H9 (cell line): ENCODE data around the gene ANKRD13C. TPM values are rescaled to one million over a fixed set of nuclear protein-coding genes. Genes with fewer than 3 reads are reported as not detected.
A peak's percentile ranks its signal among the peaks of the same experiment; 100 is the strongest.

Source experiments
- DNase-seq: peaks from one replicate; pipeline ENCODE4 v3.0.0-alpha.2; 2017
- H2AFZ ChIP-seq: one replicate; pipeline ENCODE4 v1.6.1; 2013; ENCODE audit warnings: mild to moderate bottlenecking, low read length, control low read depth, moderate library complexity
- H2AK5ac ChIP-seq: 2 replicates; pipeline ENCODE4 v1.6.1; 2013; ENCODE audit warnings: low read length, control low read depth, mixed read lengths; ENCODE audit not compliant: insufficient read length
- H2BK120ac ChIP-seq: one replicate; pipeline ENCODE4 v1.6.1; 2013; ENCODE audit warnings: low read depth, mild to moderate bottlenecking, low read length, control low read depth, inconsistent platforms; ENCODE audit not compliant: poor library complexity, severe bottlenecking
- H2BK12ac ChIP-seq: 2 replicates; pipeline ENCODE4 v1.6.1; 2013; ENCODE audit warnings: low read length, control low read depth, mixed read lengths, low read depth; ENCODE audit not compliant: insufficient read length
- H2BK15ac ChIP-seq: 2 replicates; pipeline ENCODE4 v1.6.1; 2013; ENCODE audit warnings: low read depth, low read length, control low read depth
- H2BK20ac ChIP-seq: one replicate; pipeline ENCODE4 v1.6.1; 2013; ENCODE audit warnings: low read depth, mild to moderate bottlenecking, low read length, control low read depth, inconsistent platforms; ENCODE audit not compliant: poor library complexity, severe bottlenecking
- H2BK5ac ChIP-seq: 2 replicates; pipeline ENCODE4 v1.6.1; 2013; ENCODE audit warnings: low read length, control low read depth, mixed read lengths; ENCODE audit not compliant: insufficient read length
- H3K14ac ChIP-seq: 2 replicates; pipeline ENCODE4 v1.6.1; 2013; ENCODE audit warnings: low read length, control low read depth; ENCODE audit not compliant: insufficient read depth
- H3K18ac ChIP-seq: 2 replicates; pipeline ENCODE4 v1.6.1; 2013; ENCODE audit warnings: low read depth, mild to moderate bottlenecking, mixed read lengths, low read length, control low read depth; ENCODE audit not compliant: insufficient read length
- H3K23ac ChIP-seq: 2 replicates; pipeline ENCODE4 v1.6.1; 2013; ENCODE audit warnings: low read length, control low read depth, mixed read lengths, low read depth; ENCODE audit not compliant: insufficient read length
- H3K23me2 ChIP-seq: 2 replicates; pipeline ENCODE4 v1.6.1; 2013; ENCODE audit warnings: low read depth, mild to moderate bottlenecking, mixed read lengths, low read length, control low read depth; ENCODE audit not compliant: insufficient read length, poor library complexity, severe bottlenecking
- H3K27ac ChIP-seq: 2 replicates; pipeline ENCODE4 v1.5.1; 2013; ENCODE audit warnings: low read length, control low read depth, mixed read lengths, low read depth; ENCODE audit not compliant: insufficient read length
- H3K27me3 ChIP-seq: 2 replicates; pipeline ENCODE4 v1.6.1; 2013; ENCODE audit warnings: low read length, control low read depth, inconsistent platforms; ENCODE audit not compliant: insufficient read depth
- H3K4ac ChIP-seq: 2 replicates; pipeline ENCODE4 v1.6.1; 2013; ENCODE audit warnings: low read depth, mild to moderate bottlenecking, control low read depth, inconsistent platforms, low read length, moderate library complexity
- H3K4me1 ChIP-seq: 2 replicates; pipeline ENCODE4 v1.6.1; 2013; ENCODE audit warnings: low read length, control low read depth, inconsistent platforms; ENCODE audit not compliant: insufficient read depth
- H3K4me2 ChIP-seq: 2 replicates; pipeline ENCODE4 v1.6.1; 2013; ENCODE audit warnings: low read length, control low read depth, mixed read lengths; ENCODE audit not compliant: insufficient read length, insufficient read depth
- H3K56ac ChIP-seq: 2 replicates; pipeline ENCODE4 v1.6.1; 2013; ENCODE audit warnings: low read depth, mild to moderate bottlenecking, mixed read lengths, low read length, control low read depth; ENCODE audit not compliant: insufficient read length
- H3K79me1 ChIP-seq: 2 replicates; pipeline ENCODE4 v1.6.1; 2013; ENCODE audit warnings: low read depth, mild to moderate bottlenecking, moderate library complexity, low read length, control low read depth, inconsistent platforms; ENCODE audit not compliant: insufficient read depth, poor library complexity, severe bottlenecking
- H3K79me2 ChIP-seq: 2 replicates; pipeline ENCODE4 v1.6.1; 2013; ENCODE audit warnings: low read length, control low read depth, inconsistent platforms; ENCODE audit not compliant: insufficient read depth
- H3K9ac ChIP-seq: 2 replicates; pipeline ENCODE4 v1.6.1; 2013; ENCODE audit warnings: low read length, control low read depth, mixed read lengths; ENCODE audit not compliant: insufficient read length; ENCODE audit errors: extremely low read depth
- H3K9me3 ChIP-seq: one replicate; pipeline ENCODE4 v1.6.1; 2013; ENCODE audit warnings: low read depth, low read length, inconsistent platforms; ENCODE audit not compliant: control insufficient read depth
- H3T11ph ChIP-seq: one replicate; pipeline ENCODE4 v1.6.1; 2013; ENCODE audit warnings: mild to moderate bottlenecking, low read length, control low read depth, inconsistent platforms
- H4K20me1 ChIP-seq: one replicate; pipeline ENCODE4 v1.6.1; 2013; ENCODE audit not compliant: control insufficient read depth, insufficient read length, insufficient read depth
- H4K5ac ChIP-seq: 2 replicates; pipeline ENCODE4 v1.6.1; 2013; ENCODE audit warnings: low read depth, mild to moderate bottlenecking, mixed read lengths, low read length, control low read depth; ENCODE audit not compliant: insufficient read length
- H4K8ac ChIP-seq: replicated peaks from 2 replicates; pipeline ENCODE4 v1.6.1; 2013; ENCODE audit warnings: low read length, control low read depth, mixed read lengths, low read depth; ENCODE audit not compliant: insufficient read length
- H4K91ac ChIP-seq: 2 replicates; pipeline ENCODE4 v1.6.1; 2013; ENCODE audit warnings: low read depth, mild to moderate bottlenecking, moderate library complexity, mixed read lengths, low read length, control low read depth; ENCODE audit not compliant: insufficient read length
- H3K27ac Mint-ChIP-seq, 3 experiments: 2 replicates in 2 of 3; 3 replicates in 1 of 3; pipeline ENCODE4 v1.8.0; 2020 to 2021; ENCODE audit warnings: mixed read lengths in 3 of 3, mild to moderate bottlenecking in 1 of 3, moderate library complexity in 1 of 3
- H3K27me3 Mint-ChIP-seq: 2 replicates; pipeline ENCODE4 v1.8.0; 2021; ENCODE audit warnings: low read depth, mild to moderate bottlenecking, moderate library complexity, mixed read lengths
- H3K36me3 Mint-ChIP-seq, 3 experiments: 2 replicates in 2 of 3; 3 replicates in 1 of 3; pipeline ENCODE4 v1.8.0; 2020 to 2021; ENCODE audit warnings: low read depth in 3 of 3, mixed read lengths in 3 of 3; ENCODE audit not compliant: insufficient read depth in 1 of 3
- H3K4me1 Mint-ChIP-seq, 2 experiments: 2 replicates each; pipeline ENCODE4 v1.8.0; 2020; ENCODE audit warnings: mixed read lengths in 2 of 2
- H3K4me3 Mint-ChIP-seq, 2 experiments: 2 replicates in 1 of 2; 3 replicates in 1 of 2; pipeline ENCODE4 v1.8.0; 2020 to 2021; ENCODE audit warnings: mild to moderate bottlenecking in 2 of 2, mixed read lengths in 2 of 2, moderate library complexity in 1 of 2
- H3K9me3 Mint-ChIP-seq, 2 experiments: 2 replicates in 1 of 2; 3 replicates in 1 of 2; pipeline ENCODE4 v1.8.0; 2020; ENCODE audit warnings: mild to moderate bottlenecking in 2 of 2, mixed read lengths in 2 of 2, moderate library complexity in 1 of 2
- WGBS: extraction: QIAGEN DNeasy Blood & Tissue Kit; methylation state at CpG from one replicate; pipeline ENCODE4 v1.1.7; 2013; ENCODE audit warnings: missing lambda C conversion rate, low lambda C conversion rate, mixed read lengths; ENCODE audit not compliant: insufficient read length; ENCODE audit errors: extremely low coverage; 5-methylcytosine and 5-hydroxymethylcytosine counted together
- total RNA-seq: library from RNA; stranded (reverse); gene quantifications from 2 replicates; pipeline ENCODE4 v1.2.1, GENCODE V29; 2021
- TF ChIP-seq, protein P1 (sequence below): fragments of 200-600 bp; sonication (generic); conservative IDR thresholded peaks from 3 replicates; pipeline ENCODE4 v1.8.0; 2021; ENCODE audit warnings: antibody characterized with exemption, mild to moderate bottlenecking

ANKRD13C gene
- total RNA-seq, 1 experiment from 2014 or later, result 19.7 TPM

DNA sequence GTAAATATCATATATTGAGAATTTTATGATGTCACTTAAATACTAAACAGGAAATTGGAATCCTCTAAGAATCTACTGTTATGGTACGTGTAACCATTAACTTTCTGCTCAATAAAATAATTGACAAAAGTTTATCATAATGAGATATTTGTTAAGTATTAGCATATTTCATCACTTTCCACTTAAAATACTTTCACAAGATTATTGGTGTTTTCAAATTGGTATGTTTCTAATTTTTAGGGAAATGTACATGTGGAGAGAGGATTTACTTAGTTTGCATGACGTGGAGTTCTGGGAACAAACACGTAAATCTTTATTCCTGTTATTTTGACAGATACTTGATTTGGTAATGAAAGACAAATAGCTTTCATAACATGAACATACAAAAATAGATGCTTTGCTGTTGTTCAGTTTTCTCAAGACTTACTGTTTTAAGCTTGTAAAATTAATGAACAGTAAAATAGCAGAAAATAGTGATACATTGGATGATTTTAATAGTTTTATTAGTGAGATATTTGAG lies 131.7 kb downstream of the ANKRD13C start:
- Histone ChIP-seq H3K23me2 (no peaks in the 10 kb centered on the region), H4K91ac (no peak overlapping the region), H3K27ac (no peak overlapping the region), H3K56ac (no peak overlapping the region), H3K4ac (no peak overlapping the region), H4K20me1 (no peaks in the 10 kb centered on the region), H3K23ac (no peak overlapping the region), H2BK15ac (no peak overlapping the region), H2BK120ac (no peak overlapping the region), H2BK5ac (no peak overlapping the region), H3T11ph (no peak overlapping the region), H2BK12ac (no peak overlapping the region), H3K27me3 (no peaks in the 10 kb centered on the region), H4K5ac (no peak overlapping the region), H3K79me2 (peaks cover 23% of the 10 kb centered on the region; the same call in 1 of the 2 replicates), H3K9me3 (no peaks in the 10 kb centered on the region), H2BK20ac (no peak overlapping the region), H3K14ac (no peak overlapping the region), H3K79me1 (peaks cover 3% of the 10 kb centered on the region), H2AFZ (no peak overlapping the region), H3K18ac (no peak overlapping the region), H2AK5ac (no peak overlapping the region), H4K8ac (no peak overlapping the region), H3K9ac (no peak overlapping the region), H3K4me2 (peak overlapping the region; percentile 43), H3K4me1 (no peaks in the 10 kb centered on the region)
- TF ChIP-seq, protein P1, sequence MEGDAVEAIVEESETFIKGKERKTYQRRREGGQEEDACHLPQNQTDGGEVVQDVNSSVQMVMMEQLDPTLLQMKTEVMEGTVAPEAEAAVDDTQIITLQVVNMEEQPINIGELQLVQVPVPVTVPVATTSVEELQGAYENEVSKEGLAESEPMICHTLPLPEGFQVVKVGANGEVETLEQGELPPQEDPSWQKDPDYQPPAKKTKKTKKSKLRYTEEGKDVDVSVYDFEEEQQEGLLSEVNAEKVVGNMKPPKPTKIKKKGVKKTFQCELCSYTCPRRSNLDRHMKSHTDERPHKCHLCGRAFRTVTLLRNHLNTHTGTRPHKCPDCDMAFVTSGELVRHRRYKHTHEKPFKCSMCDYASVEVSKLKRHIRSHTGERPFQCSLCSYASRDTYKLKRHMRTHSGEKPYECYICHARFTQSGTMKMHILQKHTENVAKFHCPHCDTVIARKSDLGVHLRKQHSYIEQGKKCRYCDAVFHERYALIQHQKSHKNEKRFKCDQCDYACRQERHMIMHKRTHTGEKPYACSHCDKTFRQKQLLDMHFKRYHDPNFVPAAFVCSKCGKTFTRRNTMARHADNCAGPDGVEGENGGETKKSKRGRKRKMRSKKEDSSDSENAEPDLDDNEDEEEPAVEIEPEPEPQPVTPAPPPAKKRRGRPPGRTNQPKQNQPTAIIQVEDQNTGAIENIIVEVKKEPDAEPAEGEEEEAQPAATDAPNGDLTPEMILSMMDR, result no peak
- Mint-ChIP-seq H3K36me3 (peaks cover 17 to 44% (median 41%) of the 10 kb centered on the region in 3 experiments), H3K9me3 (no peaks in the 10 kb centered on the region), H3K4me1 (peaks cover 27 to 29% of the 10 kb centered on the region in 2 experiments), H3K27me3 (no peaks in the 10 kb centered on the region), H3K27ac (peak overlapping the region in 1 of 3 experiments; percentile 32; a peak in 1 of 7 replicates), H3K4me3 (peak overlapping the region; percentile 94 to 95)
- no peak for DNase-seq
- no CpG with 5 or more reads among the region's 3 CpGs for WGBS
